NCI-H774 (cell line): ENCODE results near the gene S100A13.
A peak's percentile ranks its signal among the peaks of the same experiment; 100 is the strongest.
"Not testable (repeated sequence)": the region's sequence is repeated elsewhere in the genome, so short reads cannot be mapped to it uniquely, and the experiment has no call there.

ENCODE experiments used
- DNase-seq: peaks from one replicate; lab custom pipeline; 2025; lab: John Stamatoyannopoulos, UW

The S100A13 gene

DNA sequence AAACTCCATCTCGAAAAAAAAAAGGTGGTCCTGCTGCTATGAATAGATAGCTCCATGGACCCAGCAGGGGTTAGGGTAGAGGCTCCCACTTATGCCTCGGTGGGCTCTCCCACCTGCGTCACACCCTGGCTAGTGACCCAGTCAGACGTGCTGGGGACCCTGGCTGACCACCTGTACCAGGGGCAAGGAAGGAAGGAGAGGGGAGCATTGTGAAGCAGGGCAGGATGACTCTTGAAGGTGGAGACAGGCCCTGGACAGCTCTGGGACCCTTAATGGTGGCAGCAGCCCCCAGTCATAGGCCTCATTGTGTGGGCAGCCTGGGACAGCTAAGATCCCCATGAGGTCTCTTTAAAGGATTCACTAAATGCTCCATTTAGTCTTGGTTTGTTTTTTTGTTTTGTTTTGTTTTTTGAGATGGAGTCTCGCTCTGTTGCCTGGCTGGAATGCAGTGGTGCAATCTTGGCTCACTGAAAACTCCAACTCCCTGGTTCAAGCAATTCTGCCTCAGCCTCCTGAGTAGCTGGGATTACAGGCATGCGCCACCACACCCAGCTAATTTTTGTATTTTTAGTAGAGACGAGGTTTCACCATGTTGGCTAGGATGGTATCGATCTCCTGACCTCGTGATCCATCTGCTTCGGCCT lies 20.8 kb upstream of the S100A13 start:
- DNase-seq: no peak

DNA sequence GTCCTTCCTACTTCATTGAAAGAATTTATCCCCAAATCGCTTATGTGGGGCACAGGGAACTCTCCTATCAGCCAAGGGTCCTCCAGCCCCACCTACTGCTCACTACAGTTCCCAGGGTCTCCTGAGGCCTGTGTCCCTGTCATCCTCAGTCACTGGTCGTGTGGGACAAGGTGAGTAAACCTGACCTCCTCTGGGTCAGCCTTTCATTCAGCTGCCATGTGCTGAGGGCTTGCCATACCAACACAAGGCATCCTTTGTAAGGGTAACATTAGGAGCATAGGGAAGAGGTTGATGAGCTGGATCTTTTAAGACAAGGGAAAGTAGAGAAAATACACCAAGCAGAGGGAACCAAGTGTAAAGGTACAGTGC lies 20.0 kb upstream of the S100A13 start:
- no peak for DNase-seq

DNA sequence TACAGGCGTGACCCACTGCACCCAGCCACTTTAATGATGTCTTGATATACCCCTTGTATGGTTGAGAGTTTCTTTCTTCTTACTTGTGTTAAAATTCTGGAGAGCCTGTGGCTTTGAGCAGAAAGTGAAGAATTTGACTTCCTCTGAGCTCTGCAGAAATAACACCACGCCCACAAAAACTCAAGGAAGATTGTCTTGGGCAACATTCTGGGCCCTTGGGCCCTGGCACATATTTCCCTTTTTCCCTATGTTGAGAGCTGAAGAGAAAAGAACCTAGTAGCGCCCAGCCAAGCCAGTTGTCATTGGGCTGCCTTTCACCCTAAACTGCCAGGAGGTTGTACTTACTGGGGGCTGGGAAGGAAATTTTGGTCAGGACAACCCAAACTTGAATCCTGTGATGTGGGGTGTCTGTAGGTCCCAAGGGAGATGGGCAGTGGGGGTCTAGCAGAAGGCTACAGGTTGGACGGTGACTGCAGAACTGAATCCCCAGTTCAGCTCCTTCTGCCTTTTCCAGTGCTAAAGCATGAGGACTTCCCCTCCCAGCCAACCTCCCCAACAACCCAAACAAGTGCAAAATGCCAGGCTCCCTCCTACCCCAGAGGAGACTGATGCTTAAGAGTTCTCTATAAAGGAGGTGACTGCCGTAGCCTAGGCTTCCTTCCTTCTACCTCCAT lies 19.5 kb upstream of the S100A13 start:
- DNase-seq: no peak

DNA sequence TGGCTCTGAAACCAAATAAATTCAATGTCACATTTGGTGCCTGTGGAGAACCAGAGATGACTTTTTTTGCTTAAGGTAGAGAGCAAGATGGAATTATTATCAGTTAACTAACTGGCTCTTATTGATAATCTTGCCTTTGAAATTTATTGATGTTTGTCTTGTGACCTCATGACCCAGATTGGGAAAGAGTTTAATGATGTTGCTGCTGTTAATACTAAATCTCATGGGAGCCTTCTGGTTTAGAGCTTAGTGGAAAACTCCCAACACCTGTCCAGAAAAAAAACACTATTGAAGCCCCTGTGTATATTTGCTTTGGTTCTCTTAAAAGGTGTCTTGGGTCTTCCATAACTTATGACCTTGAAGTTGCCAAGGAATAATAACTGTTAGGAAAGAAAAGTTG lies 16.5 kb upstream of the S100A13 start:
- no peak for DNase-seq

DNA sequence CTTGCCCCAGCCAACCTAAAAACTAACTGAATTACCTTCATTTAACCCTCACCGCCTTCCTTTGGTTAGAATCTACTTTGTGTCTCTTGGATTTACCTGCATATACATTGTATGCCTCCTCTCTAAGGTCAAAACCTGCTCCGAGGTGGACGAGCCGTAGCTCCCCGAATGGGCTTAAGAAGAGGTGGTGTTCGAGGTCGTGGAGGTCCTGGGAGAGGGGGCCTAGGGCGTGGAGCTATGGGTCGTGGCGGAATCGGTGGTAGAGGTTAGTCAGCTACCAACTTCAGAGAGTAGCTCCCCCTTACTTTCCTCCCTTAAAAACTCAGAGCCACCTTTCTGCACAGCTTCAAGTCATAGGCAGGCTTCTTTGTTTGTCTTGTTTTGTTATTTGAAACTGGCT lies 15.8 kb upstream of the S100A13 start:
- no peak for DNase-seq

DNA sequence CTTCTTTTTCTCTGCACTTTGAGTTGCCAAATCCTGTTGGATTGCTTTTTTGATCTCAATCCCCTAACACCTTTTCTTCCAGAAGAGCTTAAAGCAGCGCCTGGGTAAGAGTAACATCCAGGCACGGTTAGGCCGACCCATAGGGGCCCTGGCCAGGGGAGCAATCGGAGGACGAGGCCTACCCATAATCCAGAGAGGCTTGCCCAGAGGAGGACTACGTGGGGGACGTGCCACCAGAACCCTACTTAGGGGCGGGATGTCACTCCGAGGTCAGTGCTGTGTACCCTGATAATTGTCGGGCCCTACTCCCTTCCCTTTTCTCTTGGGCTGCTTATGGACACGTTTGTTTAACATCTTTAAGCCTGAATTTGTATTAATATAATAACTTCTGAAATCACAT lies 14.9 kb upstream of the S100A13 start:
- DNase-seq: no peak

DNA sequence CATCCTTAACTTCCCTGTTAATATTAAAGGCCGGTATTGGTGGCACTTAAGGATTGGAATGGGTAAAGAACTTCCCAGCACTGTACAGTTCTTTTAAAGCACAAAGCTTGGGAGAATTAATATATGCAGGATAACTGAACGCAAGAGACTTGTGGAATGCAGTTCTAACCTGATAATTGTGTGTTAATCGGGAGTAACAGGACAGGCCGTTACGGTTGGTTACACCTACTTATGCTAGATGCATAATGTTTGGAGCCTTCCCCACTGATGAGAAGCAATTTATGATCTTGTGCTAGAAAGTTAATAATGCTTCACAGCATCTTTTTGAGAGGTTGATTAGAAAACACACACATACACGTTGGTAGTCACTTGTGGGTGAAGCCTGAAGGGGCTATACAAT lies 13.6 kb upstream of the S100A13 start:
- DNase-seq: no peak

DNA sequence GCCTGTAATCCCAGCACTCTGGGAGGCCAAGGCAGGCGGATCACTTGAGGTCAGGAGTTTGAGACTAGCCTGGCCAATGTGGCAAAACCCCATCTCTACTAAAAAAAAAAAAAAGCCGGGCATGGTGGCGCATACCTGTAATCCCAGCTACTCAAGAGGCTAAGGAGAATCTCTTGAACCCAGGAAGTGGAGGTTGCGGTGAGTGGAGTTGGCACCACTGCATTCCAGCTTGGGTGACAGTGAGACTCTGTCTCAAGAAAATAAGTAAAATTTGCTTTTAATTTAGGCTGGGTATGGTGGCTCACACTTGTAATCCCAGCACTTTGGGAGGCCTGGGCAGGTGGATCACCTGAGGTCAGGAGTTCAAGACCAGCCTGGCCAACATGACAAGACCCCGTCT lies 12.9 kb upstream of the S100A13 start:
- not testable (repeated sequence) for DNase-seq

DNA sequence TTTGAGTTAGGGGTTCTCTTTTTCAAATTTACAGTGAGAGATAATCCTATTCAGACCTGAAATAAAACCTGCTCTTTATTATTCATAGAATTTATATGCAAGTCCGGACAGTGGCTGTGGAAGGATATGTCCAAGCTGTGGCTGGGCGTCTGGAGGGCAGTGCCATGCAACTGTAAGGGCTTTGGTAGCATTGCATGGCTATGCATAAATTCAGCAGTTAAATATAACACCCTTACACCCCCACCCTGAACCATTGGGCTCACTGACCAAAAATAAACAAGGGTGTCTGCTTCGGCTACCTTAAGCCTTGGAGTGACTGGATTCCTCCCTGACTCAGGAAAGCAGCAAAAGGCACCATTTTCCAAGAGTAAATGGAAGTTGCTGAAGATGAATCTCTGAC lies 12.0 kb upstream of the S100A13 start:
- DNase-seq: no peak

DNA sequence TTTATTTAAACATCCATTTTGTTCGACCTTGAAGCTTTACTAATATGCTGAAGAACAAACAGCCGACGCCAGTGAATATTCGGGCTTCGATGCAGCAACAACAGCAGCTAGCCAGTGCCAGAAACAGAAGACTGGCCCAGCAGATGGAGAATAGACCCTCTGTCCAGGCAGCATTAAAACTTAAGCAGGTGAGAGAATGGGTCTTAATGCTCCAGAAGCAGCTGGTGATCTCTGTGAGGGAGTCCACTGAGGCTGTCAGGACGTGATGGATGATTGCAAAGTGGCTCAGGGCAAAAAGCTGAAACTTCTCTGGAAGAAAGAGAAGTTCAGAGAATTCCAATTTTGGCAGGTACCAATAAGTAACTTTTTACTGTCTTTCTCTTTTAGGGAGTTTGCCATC lies 11.0 kb upstream of the S100A13 start:
- DNase-seq: no peak

DNA sequence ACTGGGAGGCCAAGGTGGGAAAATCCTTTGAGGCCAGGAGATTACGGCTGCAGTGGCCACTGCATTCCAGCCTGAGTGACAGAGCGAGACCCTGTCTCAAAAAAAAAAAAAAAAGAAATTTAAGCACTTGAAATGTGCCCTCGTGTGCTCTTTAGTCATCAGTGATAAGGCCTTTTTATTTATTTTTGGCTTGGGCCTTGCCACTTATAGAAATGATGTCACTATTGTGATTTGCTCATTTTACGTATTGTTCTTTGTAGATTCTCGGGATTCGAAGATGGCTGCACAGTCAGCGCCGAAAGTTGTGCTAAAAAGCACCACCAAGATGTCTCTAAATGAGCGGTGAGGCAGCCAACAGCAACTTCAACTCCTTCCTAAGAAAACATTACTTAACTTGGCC lies 9.0 kb upstream of the S100A13 start:
- DNase-seq: no peak

DNA sequence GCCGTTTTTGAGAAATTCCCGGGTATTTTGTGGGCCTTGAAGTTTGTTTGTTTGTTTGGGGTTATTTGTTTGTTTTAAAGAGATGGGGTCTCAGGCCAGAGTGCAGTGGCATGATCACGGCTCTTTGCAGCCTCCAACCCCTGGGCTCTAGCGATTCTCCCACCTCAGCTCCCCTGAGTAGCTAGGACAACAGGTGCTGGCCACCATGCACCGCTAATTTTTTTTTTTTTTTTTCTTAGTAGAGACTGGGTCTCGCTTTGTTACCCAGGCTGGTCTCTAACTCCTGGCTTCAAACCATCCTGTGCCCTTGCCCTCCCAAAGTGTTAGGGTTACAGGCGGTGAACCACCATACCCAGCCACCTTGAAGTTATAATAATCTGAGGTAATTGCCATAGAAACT lies 8.6 kb upstream of the S100A13 start:
- DNase-seq: no peak

DNA sequence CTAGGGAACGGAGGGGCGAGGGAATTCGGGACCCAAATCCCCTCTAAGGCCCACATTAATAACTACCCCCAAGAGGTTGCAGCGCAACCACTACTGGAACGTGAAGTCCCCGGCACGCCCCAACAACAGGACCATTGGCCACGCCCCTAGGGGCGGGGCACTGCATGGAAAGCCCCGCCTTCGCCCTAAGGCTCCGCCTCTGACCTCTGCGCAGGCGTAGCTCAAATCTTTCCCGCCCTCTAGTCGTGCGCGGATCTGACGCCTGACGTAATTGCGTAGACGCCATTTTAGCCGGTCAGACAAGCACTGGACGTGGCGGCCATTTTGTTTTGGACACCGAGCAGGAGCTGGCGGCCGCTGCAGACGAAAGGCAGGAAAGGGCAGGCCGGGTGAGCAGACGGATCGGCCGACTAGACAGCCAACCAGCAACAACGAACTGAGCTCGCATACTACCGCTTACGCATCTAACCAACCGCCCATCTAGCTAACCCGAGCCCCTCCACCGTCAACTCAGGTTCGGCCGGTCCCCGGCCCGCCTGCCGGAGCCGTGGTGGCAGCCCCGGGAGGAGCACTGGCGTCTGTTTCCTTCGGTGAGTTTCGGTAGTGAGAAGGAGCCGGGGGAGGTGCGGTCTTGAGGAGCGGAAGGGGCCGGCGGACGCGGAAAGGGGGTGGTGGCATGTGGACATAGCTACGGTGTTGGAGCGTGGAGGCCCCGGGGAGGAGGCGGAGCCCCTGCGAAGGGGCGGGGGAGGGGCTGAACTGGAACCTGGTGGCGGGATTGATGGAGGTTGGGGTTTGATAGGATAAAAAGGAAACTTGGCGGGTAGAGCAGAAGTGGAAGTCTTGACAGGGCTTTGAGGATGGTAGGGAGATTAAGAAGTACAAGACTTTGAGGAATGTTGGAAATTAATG lies 6.7 kb upstream of the S100A13 start, which contains the start of gene CHTOP:
Gene CHTOP (plus strand): TSS at position 313 of the 912 bp plus-strand sequence. CDS start 2,523 bp downstream, outside the sequence.
- peak; percentile 98 for DNase-seq

DNA sequence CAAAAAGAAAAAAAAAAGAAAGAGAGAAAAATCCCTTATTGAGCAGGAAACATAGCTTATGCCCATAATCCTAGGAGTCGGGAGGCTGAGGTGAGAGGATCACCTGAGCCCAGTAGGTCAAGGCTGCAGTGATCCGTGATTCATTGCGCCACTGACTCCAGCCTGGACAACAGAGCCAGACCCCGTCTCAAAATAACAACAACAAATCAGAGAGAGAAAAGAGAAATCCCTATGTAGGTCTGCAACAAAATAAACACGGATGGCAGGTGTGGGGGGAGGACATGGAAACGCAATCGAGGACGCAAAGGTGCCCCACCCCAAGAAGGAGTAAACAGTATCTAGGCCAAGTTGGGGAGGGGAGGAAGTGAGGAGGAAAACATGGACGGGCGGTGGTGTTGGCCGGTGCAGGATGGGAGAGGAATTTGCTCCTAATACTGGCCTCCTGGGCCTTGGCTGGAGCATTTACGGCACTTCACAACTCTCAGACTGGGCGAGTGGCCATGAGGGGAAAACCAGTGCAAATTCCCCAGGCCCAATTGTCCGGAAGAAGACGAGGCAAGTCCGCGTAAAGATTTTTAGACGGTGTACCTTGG lies 6.0 kb upstream of the S100A13 start:
- peak; percentile 54 for DNase-seq

DNA sequence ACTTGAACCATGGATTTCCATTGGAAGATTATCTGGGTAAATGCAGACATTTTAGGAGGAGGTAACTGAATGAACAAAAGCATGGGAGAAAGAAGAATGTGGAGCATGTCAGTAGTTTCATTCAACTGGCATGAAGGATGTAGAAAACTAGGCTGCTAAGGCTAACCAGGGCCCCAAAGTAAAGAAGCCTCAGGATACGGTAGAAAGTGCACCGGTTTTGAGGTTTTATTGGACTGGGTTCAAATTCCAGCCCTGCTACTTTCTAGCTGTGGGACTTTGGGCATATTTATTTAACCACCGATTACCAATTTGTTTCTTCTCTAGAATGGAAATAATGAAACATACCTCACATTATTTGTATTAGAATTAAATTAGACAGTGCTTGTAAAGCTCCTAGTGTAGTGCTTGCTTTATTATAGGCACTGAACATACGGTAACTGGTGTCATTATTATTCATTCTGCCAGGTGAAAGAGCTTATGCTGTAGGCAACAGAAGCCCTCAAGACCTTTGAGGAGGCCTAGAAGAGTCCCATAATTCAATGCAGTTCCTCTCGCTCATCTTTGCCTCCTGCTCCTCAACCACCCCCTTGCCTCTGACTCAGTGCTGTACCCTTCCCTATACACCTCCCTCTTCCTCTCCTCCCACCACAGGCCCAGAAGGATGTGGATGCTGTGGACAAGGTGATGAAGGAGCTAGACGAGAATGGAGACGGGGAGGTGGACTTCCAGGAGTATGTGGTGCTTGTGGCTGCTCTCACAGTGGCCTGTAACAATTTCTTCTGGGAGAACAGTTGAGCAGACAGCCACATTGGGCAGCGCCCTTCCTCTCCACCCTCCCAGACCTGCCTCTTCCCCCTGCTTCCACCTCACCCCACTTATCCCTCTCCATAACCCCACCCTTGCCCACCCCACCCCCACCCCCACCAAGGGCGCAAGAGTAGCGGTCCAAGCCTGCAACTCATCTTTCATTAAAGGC lies 4.0 kb upstream of the S100A13 start:
- DNase-seq: no peak

DNA sequence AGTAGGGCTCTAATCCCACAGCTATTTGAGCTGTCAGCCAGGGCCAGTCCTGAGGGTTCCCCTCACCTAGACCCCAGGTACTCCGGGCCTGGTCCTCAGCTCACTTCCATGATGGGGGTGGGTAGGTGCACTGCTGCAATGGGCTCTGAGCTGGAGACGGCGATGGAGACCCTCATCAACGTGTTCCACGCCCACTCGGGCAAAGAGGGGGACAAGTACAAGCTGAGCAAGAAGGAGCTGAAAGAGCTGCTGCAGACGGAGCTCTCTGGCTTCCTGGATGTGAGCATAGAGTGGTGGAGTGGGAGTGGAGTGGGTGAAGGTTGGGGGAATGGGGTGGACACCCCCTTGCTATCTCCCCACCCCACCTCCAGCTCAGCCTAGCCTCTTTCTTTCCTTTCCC lies 3.1 kb upstream of the S100A13 start:
- DNase-seq: no peak

DNA sequence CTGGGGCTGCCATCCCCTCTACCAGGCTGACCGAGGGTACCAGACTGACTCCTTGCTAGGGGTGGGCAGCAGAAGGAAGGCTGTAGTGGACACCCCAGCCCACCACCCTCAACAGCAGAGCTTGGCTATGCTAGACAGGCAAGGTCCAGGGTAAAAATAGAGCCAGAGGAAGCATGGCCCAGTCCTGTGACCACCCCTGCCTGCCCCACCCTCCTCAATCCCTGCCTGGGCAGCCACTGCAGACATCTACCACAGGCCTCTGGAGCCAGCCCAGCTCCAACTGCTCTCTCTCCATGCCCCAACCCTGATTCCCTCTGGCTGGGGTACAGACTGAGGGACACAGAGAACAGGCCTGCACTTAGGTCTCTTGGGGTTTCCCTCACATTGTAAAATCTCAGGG lies 2.7 kb upstream of the S100A13 start:
- DNase-seq: no peak

DNA sequence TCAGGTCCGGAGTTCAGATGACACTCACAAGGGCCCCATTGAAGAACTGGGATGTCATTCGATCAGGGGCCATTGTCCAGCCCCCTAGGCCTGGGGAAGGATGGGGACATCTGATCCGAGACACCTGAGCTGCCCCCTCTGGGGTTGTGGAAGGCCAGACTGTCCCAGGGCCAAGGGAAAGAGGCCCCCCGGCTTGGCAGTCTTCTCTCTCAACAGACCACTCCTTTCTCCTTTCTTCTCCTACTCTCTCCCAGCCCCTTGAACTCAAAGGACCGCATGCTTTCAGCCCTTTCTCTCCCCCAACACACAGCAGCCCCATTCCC lies 2.0 kb upstream of the S100A13 start:
- DNase-seq: no peak

DNA sequence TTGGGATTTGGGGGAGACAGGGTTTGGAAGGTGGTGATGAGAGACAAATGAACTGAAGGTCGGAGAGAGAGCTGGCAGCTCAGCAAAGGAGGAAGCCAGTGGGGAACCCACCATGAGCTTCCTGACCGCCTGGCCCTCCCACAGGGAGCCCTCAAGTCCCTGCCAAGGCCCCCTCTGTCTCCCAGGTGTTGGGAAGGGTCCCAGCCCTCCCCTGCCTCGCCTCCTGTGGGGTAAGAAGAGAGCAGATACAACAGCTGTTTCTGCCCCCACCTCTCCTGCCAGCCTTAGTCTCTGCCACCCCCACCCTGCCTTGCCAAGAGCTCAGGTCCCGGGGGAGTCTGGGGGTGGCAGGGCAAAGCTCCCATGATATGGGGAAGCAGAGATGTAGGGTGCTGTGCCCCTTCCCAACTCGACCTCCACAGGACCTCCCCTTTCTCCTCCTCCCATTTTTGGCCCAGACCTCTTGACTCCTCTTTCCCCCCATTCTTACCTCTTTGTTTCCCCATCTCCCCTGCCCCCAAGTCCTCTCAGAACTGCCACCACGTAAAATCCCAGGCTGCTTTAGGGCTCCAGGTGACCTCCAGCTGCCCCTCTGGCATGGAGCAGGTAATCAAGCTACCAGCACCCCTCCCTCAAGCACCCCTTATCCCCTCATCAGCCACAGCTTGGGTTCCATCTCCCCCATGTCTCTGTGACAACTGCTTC lies 1.5 kb upstream of the S100A13 start:
- DNase-seq: no peak

DNA sequence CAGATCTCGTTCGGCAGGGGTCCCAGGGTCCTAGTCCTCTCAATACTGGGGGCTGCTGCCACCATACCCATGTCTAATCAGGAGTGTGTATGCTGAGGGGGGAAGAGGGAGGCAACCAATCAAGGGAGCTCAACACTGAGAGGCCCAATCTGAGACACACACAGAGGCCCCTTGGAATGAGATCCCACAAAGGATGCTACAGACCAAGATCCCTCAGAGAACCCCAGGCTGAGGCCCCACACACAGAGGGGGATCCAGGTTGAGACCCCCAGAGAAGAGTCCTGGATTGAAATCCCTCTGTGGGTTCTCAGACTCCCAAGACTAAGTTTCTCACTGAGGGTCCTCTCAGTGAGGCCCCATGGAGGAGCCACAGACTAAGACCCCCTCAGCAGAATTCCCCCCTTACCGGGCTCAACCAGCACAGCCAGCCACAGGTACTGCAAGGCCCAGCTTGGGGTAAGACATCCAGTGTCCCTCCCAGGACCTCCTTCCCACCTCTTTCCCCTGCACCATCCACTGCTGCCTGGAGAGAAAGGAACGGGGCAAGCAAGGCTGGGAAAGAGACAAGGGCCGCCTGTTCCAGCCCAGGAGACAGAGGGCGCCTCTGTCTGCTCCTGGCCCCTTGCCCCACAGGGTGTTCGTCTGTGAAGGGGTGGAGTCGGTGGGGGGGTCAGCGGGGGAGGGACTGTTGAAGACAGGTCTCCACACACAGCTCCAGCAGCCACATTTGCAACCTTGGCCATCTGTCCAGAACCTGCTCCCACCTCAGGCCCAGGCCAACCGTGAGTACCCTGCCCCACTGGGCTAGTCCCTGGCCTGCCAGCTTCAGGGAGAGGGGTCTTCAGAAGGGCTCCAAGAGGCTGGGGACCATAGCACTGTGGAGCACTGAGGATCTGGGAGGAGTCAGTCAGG lies 666 bp upstream of the S100A13 start, which contains the start of gene S100A1:
Gene S100A1 (plus strand): TSS at position 720 of the 912 bp plus-strand sequence. CDS start 2,088 bp downstream, outside the sequence.
- no peak for DNase-seq
